Lung (tissue), 12 donors: Measurements from ENCODE around the gene SHE. TPM values are rescaled to one million over a fixed set of nuclear protein-coding genes. Genes with fewer than 3 reads are reported as not detected.

Experiments used
- ATAC-seq: fragments of 200-7000 bp; cut with Tn5 transposase; one replicate; pipeline ENCODE4 v1.9.1; 2020; ENCODE audit warnings: moderate number of reproducible peaks; ENCODE audit not compliant: insufficient read depth, low FRiP score
- DNase-seq, 3 donors: peaks; one replicate each; pipeline ENCODE4 v3.0.0-alpha.2; 2013 to 2017
- H3K27ac ChIP-seq, 2 donors: one replicate each; pipeline ENCODE4 v1.5.1; 2013; ENCODE audit warnings: mild to moderate bottlenecking in 2 of 2, moderate library complexity in 2 of 2, control low read depth in 1 of 2, inconsistent platforms in 1 of 2, low read depth in 1 of 2, low read length in 1 of 2
- H3K27me3 ChIP-seq, 3 donors: one replicate each; pipeline ENCODE4 v1.5.1; 2013; ENCODE audit warnings: low read length in 2 of 3; ENCODE audit not compliant: control insufficient read depth in 3 of 3, insufficient read depth in 3 of 3
- H3K36me3 ChIP-seq, 4 donors: one replicate each; pipeline ENCODE4 v1.5.1; 2013; ENCODE audit warnings: low read length in 4 of 4, mild to moderate bottlenecking in 1 of 4, moderate library complexity in 1 of 4; ENCODE audit not compliant: control insufficient read depth in 4 of 4, insufficient read depth in 4 of 4
- H3K4me1 ChIP-seq, 5 donors: one replicate each; pipeline ENCODE4 v1.5.1; 2013; ENCODE audit warnings: low read length in 5 of 5, mild to moderate bottlenecking in 2 of 5, moderate library complexity in 1 of 5; ENCODE audit not compliant: control insufficient read depth in 5 of 5, insufficient read depth in 5 of 5
- H3K4me3 ChIP-seq: one replicate; pipeline ENCODE4 v1.5.1; 2013; ENCODE audit warnings: mild to moderate bottlenecking, control low read depth, moderate library complexity
- H3K9ac ChIP-seq, 2 donors: one replicate each; pipeline ENCODE4 v1.5.1; 2013; ENCODE audit warnings: low read length in 2 of 2, control low read depth in 1 of 2; ENCODE audit not compliant: insufficient read depth in 1 of 2
- H3K9me3 ChIP-seq, 4 donors: one replicate each; pipeline ENCODE4 v1.5.1; 2013; ENCODE audit warnings: low read length in 3 of 4, mild to moderate bottlenecking in 1 of 4, moderate library complexity in 1 of 4; ENCODE audit not compliant: control insufficient read depth in 4 of 4, insufficient read depth in 3 of 4
- CTCF ChIP-seq: IDR thresholded peaks from 2 replicates; pipeline ENCODE4 v1.5.1; 2012; ENCODE audit warnings: mild to moderate bottlenecking; ENCODE audit errors: control extremely low read depth, extremely low read depth
- WGBS, 2 donors: extraction: QIAGEN DNeasy Blood & Tissue Kit; methylation state at CpG; one replicate each; pipeline ENCODE4 v1.1.7; 2013; 5-methylcytosine and 5-hydroxymethylcytosine counted together
- polyA plus RNA-seq, 2 donors: library from polyadenylated mRNA; stranded (reverse); fragments of 200-250 nt; gene quantifications; one replicate each; pipeline ENCODE4 v1.2.1, GENCODE V29; 2013
- total RNA-seq, 2 donors: library from RNA; depleted of rRNA in 1 of 2; stranded (reverse); fragments of >200 nt in 1 of 2; gene quantifications; one replicate each; pipeline ENCODE4 v1.2.1, GENCODE V29; 2014 to 2021
- donor health status: control.
- donor health status: control.
- donor health status: Bipolar disorder and iron deficiency.
- donor health status: healthy.
- donor health status: DM: yes; HTN: yes; CAD: no.

Gene SHE
- total and polyA plus RNA-seq, 4 donors, result 15.1 to 33.5 (median 21.0) TPM

DNA sequence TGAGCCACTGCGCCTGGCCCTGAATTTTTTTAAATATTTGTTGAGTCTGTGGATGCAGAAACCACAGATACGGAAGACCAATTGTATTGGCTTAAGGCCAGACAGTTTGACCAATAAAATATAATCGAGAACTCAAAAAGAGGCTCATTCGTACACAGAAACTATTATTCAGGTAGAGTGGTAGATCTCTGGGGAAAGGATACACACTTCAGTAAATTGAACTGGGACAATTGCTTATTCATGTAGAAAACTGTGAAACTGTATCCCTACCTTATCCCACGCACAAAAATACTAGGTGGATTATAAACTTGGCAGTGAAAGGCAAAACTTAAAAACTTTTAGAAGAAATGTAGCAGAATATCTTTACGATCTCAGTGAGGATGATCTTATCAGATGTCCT, 25.0 kb upstream of the SHE start:
- no peak for DNase-seq
- no peak overlapping the region for H3K4me3 ChIP-seq
- no peak for ATAC-seq
- 87% methylated on average over 6 of the region's 6 CpGs for whole genome bisulfite sequencing, 2 donors
- no peak for TF ChIP-seq CTCF
- H3K27ac ChIP-seq, result no peak overlapping the region
- peaks cover 0 to 2% (median 0%) of the 10 kb centered on the region in 4 donors for H3K36me3 ChIP-seq
- H3K9me3 ChIP-seq, result no peaks in the 10 kb centered on the region
- peaks cover 0 to under 1% (median 0%) of the 10 kb centered on the region in 5 donors for H3K4me1 ChIP-seq
- H3K27me3 ChIP-seq, result no peaks in the 10 kb centered on the region
- H3K9ac ChIP-seq, result no peak overlapping the region

- Histone ChIP-seq H3K27me3 (no peaks in the 10 kb centered on the region), H3K27ac (no peak overlapping the region), H3K4me3 (no peak overlapping the region), H3K9me3 (no peaks in the 10 kb centered on the region), H3K36me3 (peaks cover 0 to 2% (median 0%) of the 10 kb centered on the region in 4 donors), H3K4me1 (peaks cover 0 to 11% (median 0%) of the 10 kb centered on the region in 5 donors), H3K9ac (no peak overlapping the region)
- DNase-seq, result no peak
- no peak for ATAC-seq
- TF ChIP-seq CTCF, result no peak
Observed at GRCh38 chr1:154524881-154525280, 22.7 kb upstream of the SHE start.

GRCh38 chr1:154521695-154522094, 19.5 kb upstream of the SHE start:
- no peak for DNase-seq
- 35 to 63% methylated on average over 3 of the region's 3 CpGs for WGBS, 2 donors

More at GRCh38 chr1:154521695-154522094, 19.5 kb upstream of the SHE start:
- no peak overlapping the region for H3K9ac ChIP-seq
- H3K27ac ChIP-seq, result peak overlapping the region in 1 of 2 donors; percentile 6
- H3K27me3 ChIP-seq, result no peaks in the 10 kb centered on the region
- peak; percentile 36 for ATAC-seq
- H3K36me3 ChIP-seq, result peaks cover 0 to 2% (median 0%) of the 10 kb centered on the region in 4 donors
- H3K9me3 ChIP-seq, result no peaks in the 10 kb centered on the region
- H3K4me3 ChIP-seq, result no peak overlapping the region
- TF ChIP-seq CTCF, result no peak
- peaks cover 0 to 16% (median 0%) of the 10 kb centered on the region in 5 donors for H3K4me1 ChIP-seq
